ENCODE data around the gene RFX4.

RFX4 gene

DNA sequence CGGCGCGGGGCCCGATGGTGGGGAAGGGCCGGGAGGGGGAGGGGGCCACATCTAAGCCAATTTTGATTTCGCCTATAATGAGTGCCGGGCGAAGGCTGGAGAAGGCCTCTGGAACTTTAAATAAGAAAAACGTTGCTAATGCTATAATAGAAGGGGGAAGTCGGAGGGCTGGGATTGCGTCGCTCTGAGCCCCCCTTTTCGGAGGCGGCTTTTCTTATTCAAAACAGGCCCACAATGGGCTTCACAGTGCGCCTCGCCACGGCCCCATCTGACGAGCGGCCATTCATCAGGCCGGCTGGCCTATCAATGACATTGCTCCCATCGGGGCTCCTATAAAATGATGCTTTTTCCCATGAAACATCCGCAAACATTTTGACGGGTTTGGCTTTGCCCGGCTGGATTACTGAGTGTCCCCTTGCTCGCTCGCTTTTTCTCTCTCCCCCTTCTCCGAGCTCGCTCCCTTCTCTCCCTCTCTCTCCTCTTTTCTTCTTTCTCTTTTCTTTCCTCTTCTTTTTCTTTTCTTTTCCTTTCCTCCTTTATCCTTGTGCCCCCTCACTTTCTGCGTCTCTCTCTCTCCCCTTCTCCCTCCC is at the start of gene RFX4:
Gene RFX4, plus strand, starts transcription at position 364 of the 590 bp plus-strand sequence. CDS start 317 bp downstream, outside the sequence.
- DNase-seq: no peak

DNA sequence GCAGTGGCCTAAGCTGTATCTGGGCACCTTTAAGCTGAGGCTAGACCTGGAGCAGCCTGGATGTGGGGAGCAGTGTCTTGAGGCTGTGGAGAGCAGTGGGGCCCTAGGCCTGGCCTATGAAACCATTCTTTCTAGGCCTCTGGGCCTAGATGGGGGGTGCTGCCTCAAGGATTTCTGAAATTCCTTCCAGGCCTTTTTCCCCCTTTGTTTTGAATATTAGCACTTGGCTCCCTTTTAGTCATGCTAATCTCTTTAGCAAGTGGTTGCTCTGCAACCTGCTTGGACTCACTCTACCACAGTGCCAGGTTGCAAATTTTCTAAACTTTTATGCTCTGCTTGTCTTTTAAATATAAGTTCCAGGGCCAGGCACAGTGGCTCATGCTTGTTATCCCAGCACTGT is 41.6 kb upstream of the RFX4 start:
- no peak for DNase-seq

DNA sequence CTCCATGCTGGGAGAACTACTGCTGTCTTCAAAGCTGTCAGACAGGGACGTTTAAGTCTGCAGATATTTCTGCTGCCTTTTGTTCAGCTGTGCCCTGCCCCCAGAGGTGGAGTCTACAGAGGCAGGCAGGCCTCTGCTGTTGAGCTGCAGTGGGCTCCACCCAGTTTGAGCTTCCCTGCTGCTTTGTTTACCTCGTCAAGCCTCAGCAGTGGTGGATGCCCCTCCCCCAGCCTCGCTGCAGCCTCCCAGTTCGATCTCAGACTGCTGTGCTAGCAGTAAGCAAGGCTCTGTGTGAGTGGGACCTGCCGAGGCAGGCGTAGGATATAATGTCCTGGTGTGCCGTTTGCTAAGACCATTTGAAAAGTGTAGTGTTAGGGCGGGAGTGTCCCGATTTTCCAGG is 31.4 kb upstream of the RFX4 start:
- no peak for DNase-seq

DNA sequence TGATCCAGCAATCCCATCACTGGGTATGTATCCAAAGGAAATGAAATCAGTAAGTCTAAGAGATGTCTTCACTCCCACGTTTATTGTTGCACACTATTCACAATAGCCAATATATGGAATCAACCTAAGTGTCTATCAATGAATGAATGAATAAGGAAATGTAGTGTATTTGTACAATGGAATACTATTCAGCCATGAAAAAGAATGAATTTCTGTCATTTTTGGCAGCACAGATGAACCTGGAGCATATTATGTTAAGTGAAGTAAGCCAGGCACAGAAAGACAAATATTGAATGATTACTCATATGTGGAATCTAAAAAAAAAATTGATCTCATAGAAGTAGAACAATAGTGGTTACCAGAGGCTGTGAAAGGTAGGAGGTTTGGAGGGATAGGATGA is 30.6 kb upstream of the RFX4 start:
- no peak for DNase-seq

DNA sequence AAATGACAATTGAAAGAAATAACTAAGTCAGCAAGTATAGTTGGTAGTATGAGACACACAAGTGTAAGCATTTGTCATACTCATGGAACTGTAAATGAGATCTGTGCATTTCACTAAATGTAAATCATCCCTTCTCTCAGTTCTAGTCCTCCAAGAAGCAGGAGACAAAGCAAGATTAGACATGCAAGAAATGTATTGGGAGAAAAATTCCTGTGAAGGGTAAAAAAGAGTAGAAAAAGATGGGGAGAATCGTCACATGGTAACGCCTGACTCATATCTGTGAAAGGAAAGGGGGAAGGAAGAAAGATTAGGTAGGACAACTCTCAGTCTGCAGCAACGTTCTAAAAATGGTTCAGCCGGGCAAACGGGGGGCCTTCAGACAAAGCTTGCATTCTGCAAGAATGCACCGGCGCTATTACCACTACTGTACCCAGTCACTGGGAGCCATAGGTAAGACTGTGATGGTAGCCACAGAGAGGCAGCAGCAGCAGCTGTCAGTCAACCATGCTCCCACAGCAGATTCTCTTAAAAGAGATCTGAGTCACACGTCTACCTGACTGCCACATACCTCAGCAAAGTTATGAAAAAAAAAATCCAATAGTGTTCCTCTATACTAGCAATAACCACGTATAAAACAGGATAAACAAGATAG is 18.0 kb upstream of the RFX4 start:
- no peak for DNase-seq

DNA sequence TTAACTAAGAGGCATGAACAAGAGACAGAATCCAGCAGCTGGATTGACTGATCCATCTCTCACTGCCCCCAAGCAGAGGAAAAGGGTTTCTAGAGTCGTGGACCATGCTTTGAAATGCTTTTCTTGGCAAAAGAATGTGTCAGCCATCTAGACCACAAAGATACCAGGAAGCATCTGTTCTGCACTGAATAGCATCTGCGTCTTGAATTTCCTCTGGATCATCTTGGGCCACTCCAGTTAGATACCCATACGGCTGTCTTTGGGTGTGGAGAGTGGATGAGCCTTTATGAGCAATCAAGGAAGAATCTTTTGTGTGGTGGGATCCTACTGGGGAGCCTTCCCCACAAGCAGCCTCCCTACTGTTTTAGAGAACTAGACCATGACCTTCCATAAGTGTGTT is 16.0 kb upstream of the RFX4 start:
- no peak for DNase-seq

DNA sequence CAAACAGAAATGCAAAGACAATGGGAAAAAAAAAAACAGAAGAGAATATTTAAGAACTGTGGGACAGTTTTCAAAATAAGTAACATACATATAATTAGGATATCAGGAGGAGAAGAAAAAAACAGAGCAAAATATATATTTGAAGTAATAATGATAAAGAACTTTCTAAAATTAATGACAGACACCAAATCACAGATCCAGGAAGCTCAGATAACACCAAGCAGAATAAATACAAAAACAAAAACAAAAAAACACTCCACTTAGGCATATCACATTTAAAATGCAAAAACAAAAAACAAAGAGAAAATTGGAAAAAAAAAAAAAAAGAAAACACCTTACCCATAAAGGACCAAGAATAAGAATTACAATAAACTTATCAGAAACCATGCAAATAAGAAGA is 9.6 kb upstream of the RFX4 start:
- no peak for DNase-seq

DNA sequence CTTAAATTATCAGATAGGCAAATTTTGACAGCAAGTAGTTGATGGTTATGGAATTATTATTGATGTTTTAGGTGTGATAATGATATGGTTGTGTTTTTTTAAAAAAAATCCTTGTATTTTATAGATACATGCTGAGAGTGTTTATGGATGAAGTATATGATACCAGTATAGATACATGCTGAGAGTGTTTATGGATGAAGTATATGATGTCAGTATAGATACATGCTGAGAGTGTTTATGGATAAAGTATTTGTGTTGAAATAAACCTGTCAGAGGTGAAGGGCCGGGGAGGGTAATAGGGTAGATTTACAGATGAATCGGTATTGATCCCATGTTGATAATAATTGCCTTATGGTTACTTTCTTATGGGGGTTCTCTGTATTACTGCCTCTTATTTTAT is 6.0 kb upstream of the RFX4 start:
- no peak for DNase-seq

DNA sequence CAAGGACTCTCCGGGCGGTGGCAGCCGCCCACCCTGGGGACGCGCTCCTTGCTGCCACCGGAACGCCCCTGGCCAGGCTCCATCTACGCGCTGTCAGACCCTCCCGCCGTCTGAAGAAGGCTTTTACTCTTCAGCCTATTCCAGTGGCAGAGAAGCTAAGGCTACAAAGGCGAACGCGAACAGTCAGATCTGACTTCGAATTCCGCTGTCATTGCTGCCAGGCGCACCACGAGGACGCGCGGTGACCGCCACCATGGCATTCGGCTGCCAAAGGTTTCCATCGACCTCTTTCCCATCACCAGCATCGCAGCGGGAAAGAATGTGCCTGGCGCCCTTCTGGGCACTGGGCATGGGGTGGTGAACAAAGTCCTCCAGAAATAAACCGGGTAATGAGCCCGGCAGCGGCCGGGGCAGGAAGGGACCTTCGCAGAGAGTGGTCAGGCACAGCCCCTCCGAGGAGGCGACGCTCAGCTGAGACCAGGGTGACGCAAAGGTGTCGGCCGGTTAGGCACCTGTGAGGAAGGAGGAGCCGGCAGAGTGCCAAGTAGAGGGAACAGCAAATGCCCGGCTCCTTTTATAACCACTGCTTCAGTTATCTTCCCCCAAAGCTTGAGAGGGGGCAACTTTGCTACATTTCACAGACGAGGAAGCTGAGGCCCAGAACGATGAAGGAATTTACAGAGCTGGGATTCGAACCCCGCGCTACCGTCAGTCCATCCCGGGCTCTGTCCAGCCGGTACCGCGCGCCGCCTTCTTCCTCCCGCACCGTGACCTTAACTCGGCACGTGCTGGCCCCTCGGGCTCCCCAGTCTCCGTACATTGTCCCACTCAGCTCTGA is 1.9 kb upstream of the RFX4 start:
- no peak for DNase-seq

DNA sequence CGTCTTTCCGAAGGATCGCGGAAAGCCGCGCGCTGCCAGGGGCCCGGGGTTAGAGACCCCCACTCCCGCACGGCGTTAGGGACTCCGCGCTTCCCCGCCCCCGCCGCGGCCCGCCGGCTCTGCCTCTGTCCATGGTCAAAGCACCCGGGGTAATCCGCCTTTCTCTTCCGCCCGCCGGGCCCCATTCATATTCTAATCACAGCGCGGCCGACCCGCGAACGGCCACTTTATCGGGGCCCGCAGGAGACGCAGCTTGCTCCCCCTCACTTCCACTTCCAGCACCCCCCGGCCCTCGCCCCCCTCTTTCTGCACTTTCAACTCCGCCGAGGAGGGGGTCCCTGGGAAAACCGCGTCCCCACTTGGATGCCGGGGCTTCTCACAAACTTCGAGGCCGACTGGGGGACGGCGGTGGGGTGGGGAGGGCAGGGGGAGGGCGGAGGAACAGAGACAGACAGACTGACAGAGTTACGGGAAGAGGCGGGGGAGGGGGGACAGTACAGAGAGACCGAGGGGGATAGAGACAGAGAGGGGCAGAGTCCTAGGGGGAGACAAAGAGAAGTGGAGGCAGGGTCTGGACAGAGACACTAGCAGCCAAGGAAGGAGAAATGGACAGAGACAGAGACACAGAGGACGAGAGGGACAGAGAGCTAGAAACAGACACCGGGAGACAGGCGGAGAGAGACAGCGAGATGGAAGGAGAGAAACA is 1.1 kb upstream of the RFX4 start:
- no peak for DNase-seq

DNA sequence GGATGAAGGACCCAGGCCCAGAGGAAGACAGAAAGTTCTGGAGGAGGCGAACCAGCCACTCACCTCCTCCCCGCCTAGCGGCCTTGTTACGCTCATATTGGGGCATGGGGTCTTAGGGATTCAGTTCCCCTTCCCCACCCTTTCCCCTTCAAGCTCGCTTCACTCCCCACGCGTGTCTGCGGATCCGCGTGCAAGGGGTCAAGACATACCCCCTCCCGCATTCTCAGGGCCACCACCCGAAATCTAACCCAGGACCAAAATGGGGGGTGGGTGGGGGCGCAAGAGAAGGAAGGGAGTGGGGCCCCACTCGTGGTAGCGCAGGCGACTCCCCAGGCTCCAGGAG is 584 bp upstream of the RFX4 start:
- no peak for DNase-seq

DNA sequence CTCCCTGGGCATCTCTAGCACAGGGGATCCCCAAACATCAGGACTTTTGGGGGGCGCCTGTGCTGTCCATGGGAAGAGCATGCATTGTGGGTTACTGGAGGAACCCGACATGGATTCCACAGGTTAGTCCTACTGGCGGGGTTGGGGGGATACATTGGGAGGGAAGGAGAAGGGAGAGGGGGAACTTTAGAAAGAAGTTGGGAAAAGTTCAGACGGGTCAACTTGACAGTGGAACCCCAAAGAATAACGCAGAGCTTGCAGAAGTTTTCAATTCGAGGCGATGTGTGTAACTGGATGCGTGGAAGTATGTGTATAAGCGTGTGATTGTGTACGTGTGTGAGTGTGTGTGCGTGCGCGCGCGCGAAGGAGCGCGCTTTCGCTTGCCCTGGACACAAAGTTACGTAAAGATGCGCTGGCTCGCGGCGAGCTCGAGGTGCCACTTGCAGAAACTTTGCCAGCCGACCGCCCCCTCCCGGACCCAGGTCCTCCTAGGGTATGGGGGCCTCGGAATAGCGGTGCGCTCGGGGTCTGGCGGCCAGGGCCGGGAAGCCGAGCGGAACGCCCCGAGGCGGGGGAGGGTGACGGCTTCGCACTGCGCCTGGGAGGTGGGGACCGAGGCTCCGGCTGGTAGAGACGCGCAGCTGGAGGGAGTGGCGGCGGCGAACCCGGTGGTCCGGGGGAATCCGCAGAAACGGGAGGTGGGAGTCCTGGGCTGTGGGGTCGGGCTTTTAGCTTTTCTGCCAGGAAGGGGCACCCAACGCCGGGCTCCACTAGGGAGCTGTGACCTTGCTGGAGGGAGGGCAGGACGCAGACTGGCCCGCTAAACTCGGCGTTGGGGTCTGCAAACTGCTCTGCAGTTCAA is 669 bp downstream of the RFX4 start:
- no peak for DNase-seq

DNA sequence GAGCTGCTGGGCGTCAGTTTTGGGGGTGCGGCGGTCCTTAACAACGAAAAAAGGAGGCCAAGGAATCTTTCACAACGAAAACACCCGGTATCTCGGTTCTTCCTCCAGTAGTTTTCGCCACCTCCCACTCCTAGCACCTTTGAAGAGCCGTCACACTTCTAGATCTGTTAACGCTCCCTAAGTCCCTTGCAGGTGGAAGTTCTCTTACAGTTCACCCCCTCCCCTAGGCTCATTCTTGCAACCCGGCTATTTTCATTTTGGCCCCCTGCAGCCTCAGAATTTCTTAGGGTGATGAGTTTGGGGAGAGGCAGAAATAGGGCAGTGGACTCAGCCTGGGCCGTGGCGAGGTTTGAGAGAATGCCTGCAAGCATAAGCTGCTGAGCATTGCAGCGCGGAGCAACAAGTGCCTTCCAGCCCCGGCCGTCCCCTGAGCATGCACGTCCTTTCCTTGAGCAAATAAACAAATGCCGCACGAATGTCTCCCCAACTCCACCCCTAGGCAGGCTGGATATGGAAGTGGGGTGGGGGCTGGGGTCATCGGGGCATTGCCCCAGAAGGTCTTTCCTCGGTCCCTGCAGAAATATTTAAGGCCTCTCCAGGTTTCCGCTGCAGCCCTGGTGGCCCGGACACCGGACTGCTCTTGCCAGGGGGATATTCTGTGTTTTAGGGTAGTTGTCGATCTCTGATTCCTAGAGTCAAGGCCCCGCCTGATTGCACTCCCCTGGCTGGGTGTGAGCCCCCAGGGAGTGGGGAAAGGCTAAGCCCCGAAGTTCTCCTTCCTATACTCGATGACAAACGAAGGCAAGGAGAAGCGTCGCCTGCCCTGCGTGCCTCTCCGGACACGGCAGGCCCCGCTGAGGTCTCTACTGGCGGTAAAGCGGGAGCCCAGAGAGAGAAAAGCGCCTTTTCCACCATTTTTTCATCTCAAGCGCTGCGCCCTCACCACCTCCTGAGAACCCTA is 1.6 kb downstream of the RFX4 start:
- DNase-seq: no peak

DNA sequence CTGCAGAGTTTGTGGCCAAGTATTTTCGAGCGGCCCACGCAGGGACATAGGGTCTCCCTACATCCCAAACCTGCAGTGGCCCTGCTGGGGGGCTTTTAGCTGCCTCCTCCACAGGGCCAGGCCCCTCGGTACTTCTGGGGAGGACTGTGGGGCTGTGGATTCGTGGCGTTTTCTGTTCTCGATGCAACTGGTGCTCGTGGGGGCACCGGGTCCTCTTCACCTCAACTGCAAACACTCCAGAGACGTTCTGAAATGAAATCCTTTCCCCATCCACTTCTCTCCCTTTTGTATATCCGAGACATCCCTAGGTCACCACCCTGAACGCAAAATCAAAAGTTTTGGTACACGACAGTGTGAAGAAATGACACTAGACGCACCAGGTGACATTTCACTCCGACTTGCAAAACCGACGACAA is 2.3 kb downstream of the RFX4 start:
- DNase-seq: no peak

DNA sequence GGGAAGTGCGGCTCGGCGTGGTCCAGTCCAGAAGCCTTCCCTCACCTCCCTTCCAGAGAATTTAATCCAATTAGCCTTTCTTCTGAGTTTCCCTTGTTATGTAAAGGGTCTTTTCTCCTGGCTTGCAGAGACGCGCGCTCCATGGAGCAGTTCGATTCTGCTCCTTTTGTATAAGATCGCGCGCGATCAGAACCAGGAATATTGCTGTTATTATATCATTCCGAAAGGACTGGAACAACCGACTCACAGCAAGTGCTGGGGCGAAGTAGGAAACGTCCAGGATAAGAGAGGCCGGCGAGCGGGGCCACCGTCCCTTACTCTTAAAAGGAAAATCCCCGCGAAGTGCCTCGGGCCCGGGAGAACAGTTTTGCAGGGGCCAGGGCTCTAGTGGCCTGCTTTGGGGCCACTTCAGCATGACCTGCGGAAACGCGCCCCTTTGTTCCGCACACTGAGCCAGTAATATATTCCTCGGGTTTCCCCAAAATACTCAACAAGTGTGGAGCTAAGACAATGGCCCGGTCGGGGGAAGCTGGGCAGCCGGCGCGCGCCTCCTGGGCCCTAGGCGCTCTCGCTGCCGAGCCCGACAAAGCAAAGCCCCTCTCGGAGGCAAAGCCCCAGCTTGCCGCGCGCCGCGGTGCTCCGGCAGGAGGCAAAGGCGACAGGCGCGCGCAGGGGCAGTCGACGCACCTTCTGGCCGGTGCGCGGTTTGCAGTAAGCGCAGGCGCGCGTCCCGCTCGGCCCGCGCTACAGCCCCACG is 2.9 kb downstream of the RFX4 start:
- DNase-seq: no peak

DNA sequence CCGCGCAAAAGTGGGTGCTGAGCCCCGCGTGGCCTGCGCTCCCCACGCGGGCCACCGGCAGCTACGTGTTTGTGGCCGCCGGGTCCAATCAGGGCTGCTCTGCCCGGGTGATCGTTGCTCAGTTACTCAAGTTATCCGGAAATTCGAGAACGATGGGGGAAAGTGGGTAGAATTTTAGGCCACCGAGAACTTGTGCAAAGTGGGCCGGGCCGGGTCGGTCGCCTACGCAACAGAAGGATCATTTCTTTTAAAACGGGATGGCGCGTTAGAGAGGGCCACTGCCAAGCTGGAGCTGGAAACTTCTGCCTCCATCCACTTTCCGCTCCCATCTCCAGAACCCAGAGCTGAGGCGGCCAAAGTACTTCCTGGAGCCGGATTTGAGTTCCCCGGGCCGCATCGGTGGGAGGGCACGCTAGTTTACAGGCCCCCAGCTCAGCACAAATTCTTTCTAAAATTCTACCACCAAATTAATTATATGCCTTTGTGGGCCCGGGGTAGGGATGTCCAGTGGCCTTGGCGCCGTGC is 3.5 kb downstream of the RFX4 start:
- DNase-seq: no peak

DNA sequence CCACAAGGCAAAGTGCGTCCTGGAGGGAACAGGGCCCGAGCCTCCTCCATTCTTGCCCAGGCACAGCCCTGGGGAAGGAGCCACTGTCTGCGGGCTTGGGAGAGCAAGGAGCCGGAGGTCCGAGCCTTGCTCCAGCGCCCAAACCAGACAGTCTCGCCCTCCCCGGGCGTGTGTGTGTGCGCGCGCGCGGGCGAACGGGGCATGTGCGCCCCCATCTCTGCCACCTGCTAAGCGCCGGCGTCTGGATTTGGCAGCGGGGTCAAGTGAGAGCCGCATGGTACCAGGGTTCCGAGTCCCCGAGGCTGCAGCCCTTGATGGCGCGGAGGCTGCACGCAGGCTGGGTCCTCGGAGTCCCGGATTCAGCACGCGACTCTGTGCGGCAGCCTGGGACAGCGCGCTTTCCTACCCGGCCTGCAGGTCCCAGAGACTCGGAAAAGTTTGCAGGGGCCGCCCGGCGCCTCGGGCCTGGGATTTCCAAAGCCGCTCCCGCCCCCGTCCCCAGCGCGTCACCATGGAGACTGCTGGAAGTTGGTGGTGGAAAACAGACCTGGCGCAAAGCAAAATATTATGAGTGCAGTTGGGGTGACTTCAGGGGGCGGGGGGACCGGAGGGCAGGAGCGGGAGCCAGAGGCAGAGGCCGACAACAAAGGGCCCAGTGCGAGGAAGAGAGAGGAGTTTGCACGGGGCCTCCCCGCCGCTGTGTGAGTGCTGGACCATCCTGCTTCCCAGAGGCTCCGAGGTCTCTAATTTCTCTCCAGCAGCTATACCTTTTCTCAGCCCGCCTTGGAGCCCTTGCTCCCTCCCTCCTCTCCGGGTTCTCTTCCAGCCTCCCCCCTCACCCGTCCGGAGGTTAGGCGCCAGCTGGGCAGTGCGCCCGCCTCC is 4.2 kb downstream of the RFX4 start:
- DNase-seq: no peak

DNA sequence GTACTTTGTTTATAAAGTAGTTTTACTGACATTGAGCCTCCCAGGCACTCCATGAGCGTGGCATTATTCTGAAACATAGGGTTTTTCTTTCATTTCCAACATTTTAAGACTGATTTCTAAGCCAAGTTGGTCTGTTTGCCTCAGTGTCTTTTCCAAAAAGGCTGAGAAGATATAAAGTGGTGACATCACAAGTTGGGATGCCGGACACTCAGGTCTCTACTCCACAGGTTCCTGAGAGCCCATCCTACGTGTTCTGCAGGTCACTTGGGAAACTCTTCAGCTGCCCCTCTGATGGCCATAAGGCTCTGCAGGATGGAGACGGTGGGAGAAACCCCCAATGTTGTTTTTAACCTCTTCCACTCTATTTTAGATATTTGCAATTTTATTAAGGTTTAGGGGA is 6.0 kb downstream of the RFX4 start:
- DNase-seq: no peak

DNA sequence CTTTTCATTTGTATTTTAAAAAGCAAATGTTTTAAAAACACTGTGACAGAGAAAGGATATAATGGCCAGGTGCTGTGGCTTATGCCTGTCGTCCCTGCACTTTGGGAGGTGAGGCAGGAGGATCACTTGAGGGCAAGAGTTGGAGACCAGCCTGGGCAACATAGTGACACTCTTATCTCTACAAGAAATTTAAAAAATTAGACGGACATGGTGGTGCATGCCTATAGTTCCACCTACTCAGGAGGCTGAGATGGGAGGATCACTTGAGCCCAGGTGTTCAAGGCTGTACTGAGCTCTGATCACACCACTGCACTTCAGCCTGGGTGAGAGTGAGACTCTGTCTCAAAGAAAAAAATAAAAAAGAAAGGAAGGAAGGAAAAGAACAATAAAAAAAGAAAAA is 7.8 kb downstream of the RFX4 start:
- no peak for DNase-seq

All from NCI-H1417 treated with DMSO at 0.1 percent for 48 hours (cell line).